Measurements from ENCODE around the gene EGFR.

Gene EGFR

GRCh38 chr7:55061726-55062499 is 43.1 kb downstream of the EGFR start:
- no peak for DNase-seq (ENCODE audit: low read depth in 2 of 2)

- DNase-seq (ENCODE audit: low read depth in 2 of 2): no peak
These were observed 44.2 kb downstream of the EGFR start for GRCh38 chr7:55063061-55063460.

- DNase-seq (ENCODE audit: low read depth in 2 of 2): no peak
These were observed 44.8 kb downstream of the EGFR start for GRCh38 chr7:55063633-55064032.

GRCh38 chr7:55065079-55065478 is 46.3 kb downstream of the EGFR start:
- no peak for DNase-seq (ENCODE audit: low read depth in 2 of 2)

- no peak for DNase-seq (ENCODE audit: low read depth in 2 of 2)
These were observed 46.9 kb downstream of the EGFR start for GRCh38 chr7:55065511-55066229.

- DNase-seq (ENCODE audit: low read depth in 2 of 2): no peak
These were observed 47.7 kb downstream of the EGFR start for GRCh38 chr7:55066524-55066923.

- DNase-seq (ENCODE audit: low read depth in 2 of 2): no peak
These were observed 48.1 kb downstream of the EGFR start for GRCh38 chr7:55066938-55067337.

- DNase-seq (ENCODE audit: low read depth in 2 of 2): no peak
These were observed 48.9 kb downstream of the EGFR start for GRCh38 chr7:55067748-55068147.

GRCh38 chr7:55069271-55069792 is 50.5 kb downstream of the EGFR start:
- no peak for DNase-seq (ENCODE audit: low read depth in 2 of 2)

GRCh38 chr7:55070271-55070743 is 51.5 kb downstream of the EGFR start:
- no peak for DNase-seq (ENCODE audit: low read depth in 2 of 2)

GRCh38 chr7:55070854-55071253 is 52.0 kb downstream of the EGFR start:
- no peak for DNase-seq (ENCODE audit: low read depth in 2 of 2)

- no peak for DNase-seq (ENCODE audit: low read depth in 2 of 2)
These were observed 52.8 kb downstream of the EGFR start for GRCh38 chr7:55071411-55072175.

GRCh38 chr7:55072251-55072650 is 53.4 kb downstream of the EGFR start:
- DNase-seq (ENCODE audit: low read depth in 2 of 2): no peak

- no peak for DNase-seq (ENCODE audit: low read depth in 2 of 2)
These were observed 54.3 kb downstream of the EGFR start for GRCh38 chr7:55073051-55073511.

GRCh38 chr7:55073976-55074528 is 55.2 kb downstream of the EGFR start:
- DNase-seq (ENCODE audit: low read depth in 2 of 2): no peak

GRCh38 chr7:55075464-55076021 is 56.7 kb downstream of the EGFR start:
- no peak for DNase-seq (ENCODE audit: low read depth in 2 of 2)

GRCh38 chr7:55077561-55078410 is 59.0 kb downstream of the EGFR start:
- DNase-seq (ENCODE audit: low read depth in 2 of 2): no peak

GRCh38 chr7:55078465-55079372 is 59.9 kb downstream of the EGFR start:
- no peak for DNase-seq (ENCODE audit: low read depth in 2 of 2)

GRCh38 chr7:55080000-55080623 is 61.3 kb downstream of the EGFR start:
- no peak for DNase-seq (ENCODE audit: low read depth in 2 of 2)

Data from stimulated activated CD8-positive, alpha-beta memory T cell treated with anti-CD3 and anti-CD28 coated beads, Interleukin-2, amount 100 ng/mL, for 48 hours (primary cell).